GM13977 (cell line): ENCODE measurements around the gene GRID2.

Source experiments
- DNase-seq: peaks from one replicate; pipeline ENCODE4 v3.0.0; 2012; ENCODE audit warnings: low spot score
- in situ Hi-C: fragments of 300-500 bp; cut with MboI; formaldehyde crosslinking; loops from one replicate; pipeline ENCODE4 v1.12.0; 2022; ENCODE audit warnings: low sequenced_read_pairs, low pct_unique_long_range_greater_than_20kb, mixed read lengths, inconsistent platforms; ENCODE audit not compliant: unreplicated experiment
- TF ChIP-seq, protein P1 (sequence below): IDR thresholded peaks from 2 replicates; pipeline ENCODE4 v1.5.1; 2012; ENCODE audit warnings: mild to moderate bottlenecking, control low read depth; ENCODE audit not compliant: insufficient read depth; ENCODE audit errors: extremely low read depth, missing control alignments

The GRID2 gene

DNA sequence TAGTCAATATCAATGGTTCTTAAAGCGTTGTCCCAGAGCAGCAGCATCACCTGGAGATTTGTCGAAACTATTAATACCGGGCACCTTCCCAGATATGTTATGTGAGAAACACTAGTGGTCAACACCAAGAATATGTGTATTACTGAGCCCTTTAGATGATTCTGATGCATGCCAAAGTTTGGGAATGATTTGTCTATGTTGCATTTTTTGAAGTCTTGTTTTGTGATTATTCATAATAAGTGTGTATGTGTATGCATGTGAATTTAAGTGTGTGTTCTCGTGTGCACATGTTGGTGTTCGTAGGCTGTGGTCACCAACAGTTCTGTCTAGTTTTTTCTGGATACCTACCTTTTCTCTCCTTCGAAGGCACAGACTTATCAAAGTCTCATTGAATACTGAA is 749.4 kb downstream of the GRID2 start:
- in situ Hi-C loops = no loop called here
- no peak for DNase-seq
- TF ChIP-seq, protein P1, sequence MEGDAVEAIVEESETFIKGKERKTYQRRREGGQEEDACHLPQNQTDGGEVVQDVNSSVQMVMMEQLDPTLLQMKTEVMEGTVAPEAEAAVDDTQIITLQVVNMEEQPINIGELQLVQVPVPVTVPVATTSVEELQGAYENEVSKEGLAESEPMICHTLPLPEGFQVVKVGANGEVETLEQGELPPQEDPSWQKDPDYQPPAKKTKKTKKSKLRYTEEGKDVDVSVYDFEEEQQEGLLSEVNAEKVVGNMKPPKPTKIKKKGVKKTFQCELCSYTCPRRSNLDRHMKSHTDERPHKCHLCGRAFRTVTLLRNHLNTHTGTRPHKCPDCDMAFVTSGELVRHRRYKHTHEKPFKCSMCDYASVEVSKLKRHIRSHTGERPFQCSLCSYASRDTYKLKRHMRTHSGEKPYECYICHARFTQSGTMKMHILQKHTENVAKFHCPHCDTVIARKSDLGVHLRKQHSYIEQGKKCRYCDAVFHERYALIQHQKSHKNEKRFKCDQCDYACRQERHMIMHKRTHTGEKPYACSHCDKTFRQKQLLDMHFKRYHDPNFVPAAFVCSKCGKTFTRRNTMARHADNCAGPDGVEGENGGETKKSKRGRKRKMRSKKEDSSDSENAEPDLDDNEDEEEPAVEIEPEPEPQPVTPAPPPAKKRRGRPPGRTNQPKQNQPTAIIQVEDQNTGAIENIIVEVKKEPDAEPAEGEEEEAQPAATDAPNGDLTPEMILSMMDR = no peak

DNA sequence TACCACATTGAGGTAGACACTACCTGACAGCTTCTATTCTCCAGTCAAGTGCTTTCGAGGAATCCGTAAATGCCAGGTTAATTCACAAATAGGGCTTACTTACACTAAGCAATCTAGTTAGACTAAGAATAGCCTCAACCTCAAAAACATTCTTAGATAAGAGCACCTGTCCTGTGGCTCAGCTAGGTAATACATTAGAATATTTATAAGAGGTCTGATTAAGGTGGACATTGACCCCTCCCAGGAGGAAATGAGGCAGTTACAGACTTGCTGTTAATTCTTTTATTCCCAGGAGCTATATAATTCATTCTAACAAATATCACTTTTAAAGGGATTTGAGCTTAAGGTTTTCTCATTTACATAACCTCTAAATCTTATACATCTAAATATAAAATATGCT is 758.1 kb downstream of the GRID2 start:
- in situ Hi-C loops = no loop called here

DNA sequence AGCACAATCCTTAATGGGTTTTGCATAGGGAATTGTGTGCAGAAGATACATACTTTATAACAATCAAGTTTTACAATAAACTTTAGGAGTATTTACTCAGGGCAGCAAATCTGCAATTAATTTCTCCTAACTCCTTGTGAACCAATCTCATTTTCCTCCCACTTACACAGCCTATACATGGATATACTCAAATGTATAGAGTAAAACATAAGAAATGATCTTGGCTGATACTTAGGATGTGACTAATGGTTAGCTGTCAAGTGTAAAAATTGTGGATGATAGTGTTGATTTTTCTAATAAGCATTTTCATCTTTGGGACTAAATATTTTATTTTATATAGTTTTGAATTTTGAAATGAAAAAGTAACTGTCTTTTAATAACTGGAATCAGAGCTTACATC is 759.6 kb downstream of the GRID2 start:
- in situ Hi-C loops = no loop called here
- TF ChIP-seq, protein P1 = no peak
- DNase-seq = no peak

More for the DNA sequence above, 758.1 kb downstream of the GRID2 start:
- TF ChIP-seq, protein P1 = no peak
- DNase-seq = no peak

DNA sequence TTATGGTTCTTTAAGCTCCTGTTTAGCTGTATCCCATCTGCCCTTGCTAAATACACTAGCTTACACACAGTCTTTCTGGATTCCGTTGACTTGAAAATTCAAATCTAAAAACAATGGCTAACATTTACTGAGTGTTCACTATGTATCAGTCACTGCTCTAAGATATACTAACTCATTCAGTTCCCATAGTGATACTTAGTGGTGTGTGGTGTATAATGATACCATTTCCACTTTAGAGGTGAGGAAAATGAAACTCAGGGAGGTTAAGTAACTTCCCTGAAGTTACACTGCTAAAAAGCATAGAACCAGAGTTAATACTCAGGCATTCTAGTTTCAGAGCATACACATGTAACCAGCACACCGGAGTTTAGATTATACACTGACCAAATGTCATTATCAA is 762.0 kb downstream of the GRID2 start:
- no peak for DNase-seq
- TF ChIP-seq, protein P1 = no peak
- in situ Hi-C loops = no loop called here

DNA sequence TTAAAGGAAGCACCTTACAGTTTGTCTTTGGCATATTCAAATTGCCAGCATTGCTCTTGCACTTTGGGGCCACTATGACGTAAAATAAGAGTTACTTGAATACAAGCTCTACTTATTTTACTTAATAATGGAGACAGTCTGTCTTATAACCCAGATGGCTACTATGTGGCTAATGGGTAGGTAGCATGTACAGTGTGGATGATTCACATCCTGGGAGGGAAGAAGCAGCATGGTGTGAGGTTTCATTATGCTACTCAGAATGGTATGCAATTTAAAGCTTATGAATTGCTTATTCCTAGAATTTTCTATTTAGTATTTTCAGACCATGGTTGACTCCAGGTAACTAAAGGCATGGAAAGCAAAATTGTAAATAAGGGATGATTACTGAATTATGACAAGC is 763.0 kb downstream of the GRID2 start:
- no peak for DNase-seq
- in situ Hi-C loops = no loop called here
- TF ChIP-seq, protein P1 = no peak

DNA sequence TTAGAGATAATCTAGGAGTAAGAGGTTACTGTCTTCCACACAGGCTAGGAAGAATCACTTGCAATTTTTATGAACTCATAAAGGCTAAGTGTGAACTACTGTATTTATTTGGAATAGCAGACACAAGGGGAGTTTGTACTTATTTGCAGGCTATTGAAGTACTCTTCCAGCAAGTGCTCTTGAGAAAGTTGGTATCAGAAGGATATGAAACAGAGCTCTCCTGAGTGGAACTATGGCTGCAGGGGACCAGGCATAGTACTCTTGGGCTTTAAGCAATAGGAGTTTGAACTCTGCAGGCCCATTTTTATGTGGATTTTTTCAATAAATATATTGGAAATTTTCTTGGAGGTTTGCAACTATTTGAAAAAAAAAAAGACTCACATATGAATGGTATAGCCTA is 768.5 kb downstream of the GRID2 start:
- in situ Hi-C loops = no loop called here
- TF ChIP-seq, protein P1 = no peak
- DNase-seq = no peak

DNA sequence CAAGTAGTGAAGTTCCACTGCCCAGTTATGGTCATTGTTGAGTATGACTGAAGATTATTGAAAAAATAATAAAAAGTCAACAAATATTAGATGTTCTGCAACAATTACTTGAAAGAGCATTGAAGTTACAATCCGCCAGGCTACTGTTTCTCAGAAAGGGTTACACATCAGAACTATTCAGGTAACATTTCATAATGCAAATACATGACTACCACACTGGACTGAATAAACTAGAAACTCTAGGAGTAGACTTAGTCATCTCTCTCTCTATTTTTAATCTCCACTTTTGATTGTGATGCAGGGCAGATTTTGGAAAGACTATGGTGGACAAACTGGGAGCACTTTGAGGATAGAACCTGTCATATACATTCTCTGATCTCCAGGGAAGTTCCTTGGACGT is 776.5 kb downstream of the GRID2 start:
- DNase-seq = no peak
- TF ChIP-seq, protein P1 = no peak
- in situ Hi-C loops = no loop called here
